Osteoblast (primary cell): Measurements from ENCODE around the gene PDE4B. TPM values are rescaled to one million over a fixed set of nuclear protein-coding genes. Genes with fewer than 3 reads are reported as not detected.

Experiments used
- DNase-seq: peaks from one replicate; pipeline ENCODE4 v3.0.0; 2011; ENCODE audit warnings: low spot score, mixed read lengths; ENCODE audit not compliant: insufficient read length; ENCODE audit errors: missing footprints
- H2AFZ ChIP-seq: 2 replicates; pipeline ENCODE4 v1.6.0; 2011; ENCODE audit warnings: mild to moderate bottlenecking, low read length
- H3K27ac ChIP-seq: 2 replicates; pipeline ENCODE4 v1.5.1; 2011; ENCODE audit warnings: mild to moderate bottlenecking, low read depth, low read length, moderate library complexity
- H3K27me3 ChIP-seq: 2 replicates; pipeline ENCODE4 v1.6.0; 2012; ENCODE audit warnings: mild to moderate bottlenecking, control low read depth, inconsistent platforms, low read length, moderate library complexity; ENCODE audit not compliant: insufficient read depth
- H3K36me3 ChIP-seq: 2 replicates; pipeline ENCODE4 v1.5.1; 2011; ENCODE audit warnings: mild to moderate bottlenecking, low read length, control low read depth, moderate library complexity; ENCODE audit not compliant: insufficient read depth
- H3K4me1 ChIP-seq: 2 replicates; pipeline ENCODE4 v1.5.1; 2011; ENCODE audit warnings: mild to moderate bottlenecking, low read length, control low read depth, moderate library complexity; ENCODE audit not compliant: insufficient read depth
- H3K4me2 ChIP-seq: 2 replicates; pipeline ENCODE4 v1.6.0; 2011; ENCODE audit warnings: mild to moderate bottlenecking, low read length; ENCODE audit not compliant: insufficient read depth
- H3K4me3 ChIP-seq: fragments of 200-600 bp; sonication (generic); 3 replicates; pipeline ENCODE4 v1.5.1; 2012; ENCODE audit warnings: mild to moderate bottlenecking, low read length, inconsistent platforms; ENCODE audit not compliant: insufficient read depth
- H3K79me2 ChIP-seq: 2 replicates; pipeline ENCODE4 v1.6.0; 2012; ENCODE audit warnings: mild to moderate bottlenecking, low read length, control low read depth, inconsistent platforms; ENCODE audit not compliant: insufficient read depth
- H3K9me3 ChIP-seq: 2 replicates; pipeline ENCODE4 v1.5.1; 2011; ENCODE audit warnings: low read depth, low read length, control low read depth
- H4K20me1 ChIP-seq: 2 replicates; pipeline ENCODE4 v1.6.0; 2012; ENCODE audit warnings: mild to moderate bottlenecking, low read length, control low read depth; ENCODE audit not compliant: insufficient read depth
- total RNA-seq: library from RNA; depleted of rRNA; stranded (reverse); fragments of >200 nt; gene quantifications from 2 replicates; pipeline ENCODE4 v1.2.3, GENCODE V29; 2012
- TF ChIP-seq, protein P1 (sequence below): IDR thresholded peaks from 2 replicates; pipeline ENCODE4 v1.5.1; 2011; ENCODE audit warnings: mild to moderate bottlenecking, low read depth, low read length, moderate library complexity; ENCODE audit errors: extremely low read depth

Gene PDE4B
- total RNA-seq, 1 donor: 21.4 TPM

DNA sequence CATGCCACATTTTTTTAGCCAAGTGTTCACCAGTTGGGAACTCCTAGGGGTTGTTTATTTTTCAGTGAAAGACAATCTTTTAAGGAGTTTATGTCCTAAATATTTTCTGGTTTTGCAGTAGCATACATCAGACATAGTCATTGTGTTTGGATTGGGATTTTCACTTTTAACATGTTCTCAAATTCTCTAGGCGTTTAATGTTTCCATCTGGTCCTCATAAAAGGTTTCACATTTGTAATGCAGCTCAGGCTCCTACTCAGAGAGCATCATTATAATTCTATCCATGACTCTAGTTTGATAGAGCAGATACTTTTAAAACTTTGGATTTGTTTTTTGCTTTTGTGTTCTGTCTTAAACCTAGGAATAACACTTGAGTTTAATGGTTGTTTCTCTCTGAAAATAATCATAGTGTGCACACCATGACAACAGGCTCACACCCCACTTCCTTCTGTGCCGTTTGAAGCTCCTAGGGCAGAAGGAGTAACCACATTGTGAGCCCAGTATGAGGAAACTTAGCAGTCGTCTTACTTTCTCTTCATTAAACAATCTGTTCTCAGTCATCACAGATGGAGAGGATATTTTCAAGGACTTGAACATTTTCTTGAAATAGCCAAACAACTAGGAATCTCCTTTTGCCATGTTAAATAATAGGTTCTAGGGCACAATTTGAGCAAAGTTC is 219.6 kb downstream of the PDE4B start:
- H3K36me3 ChIP-seq: no peaks in the 10 kb centered on the region
- no peak overlapping the region for H3K4me3 ChIP-seq
- TF ChIP-seq, protein P1, sequence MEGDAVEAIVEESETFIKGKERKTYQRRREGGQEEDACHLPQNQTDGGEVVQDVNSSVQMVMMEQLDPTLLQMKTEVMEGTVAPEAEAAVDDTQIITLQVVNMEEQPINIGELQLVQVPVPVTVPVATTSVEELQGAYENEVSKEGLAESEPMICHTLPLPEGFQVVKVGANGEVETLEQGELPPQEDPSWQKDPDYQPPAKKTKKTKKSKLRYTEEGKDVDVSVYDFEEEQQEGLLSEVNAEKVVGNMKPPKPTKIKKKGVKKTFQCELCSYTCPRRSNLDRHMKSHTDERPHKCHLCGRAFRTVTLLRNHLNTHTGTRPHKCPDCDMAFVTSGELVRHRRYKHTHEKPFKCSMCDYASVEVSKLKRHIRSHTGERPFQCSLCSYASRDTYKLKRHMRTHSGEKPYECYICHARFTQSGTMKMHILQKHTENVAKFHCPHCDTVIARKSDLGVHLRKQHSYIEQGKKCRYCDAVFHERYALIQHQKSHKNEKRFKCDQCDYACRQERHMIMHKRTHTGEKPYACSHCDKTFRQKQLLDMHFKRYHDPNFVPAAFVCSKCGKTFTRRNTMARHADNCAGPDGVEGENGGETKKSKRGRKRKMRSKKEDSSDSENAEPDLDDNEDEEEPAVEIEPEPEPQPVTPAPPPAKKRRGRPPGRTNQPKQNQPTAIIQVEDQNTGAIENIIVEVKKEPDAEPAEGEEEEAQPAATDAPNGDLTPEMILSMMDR: no peak
- H3K9me3 ChIP-seq: no peaks in the 10 kb centered on the region
- no peaks in the 10 kb centered on the region for H3K27me3 ChIP-seq
- H3K4me1 ChIP-seq: peaks cover 4% of the 10 kb centered on the region
- no peak for DNase-seq
- no peaks in the 10 kb centered on the region for H3K79me2 ChIP-seq
- peak overlapping the region; percentile 14 for H3K4me2 ChIP-seq
- H2AFZ ChIP-seq: no peak overlapping the region
- H4K20me1 ChIP-seq: peaks cover 5% of the 10 kb centered on the region
- no peak overlapping the region for H3K27ac ChIP-seq

DNA sequence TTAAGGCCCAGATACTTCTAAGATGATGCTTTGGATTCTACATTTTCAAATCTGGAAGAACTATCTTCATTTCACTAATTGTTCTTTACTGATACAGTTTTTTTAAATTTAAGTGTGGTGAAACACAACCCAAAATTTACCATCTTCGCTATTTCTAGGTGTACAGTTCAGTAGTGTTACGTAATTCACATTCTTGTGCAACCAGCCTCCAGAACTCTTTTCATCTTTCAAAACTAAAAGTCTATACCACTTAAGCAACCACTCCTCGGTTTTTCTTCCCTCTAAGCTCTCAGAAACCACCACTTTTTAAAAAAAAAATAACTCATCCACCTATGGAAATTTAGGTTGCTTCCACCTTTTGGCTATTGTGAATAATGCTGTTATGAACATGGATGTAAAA is 220.7 kb downstream of the PDE4B start:
- no peak for DNase-seq
- peaks cover 5% of the 10 kb centered on the region for H4K20me1 ChIP-seq
- no peak overlapping the region for H2AFZ ChIP-seq
- H3K27me3 ChIP-seq: no peaks in the 10 kb centered on the region
- no peak overlapping the region for H3K27ac ChIP-seq
- H3K9me3 ChIP-seq: no peaks in the 10 kb centered on the region
- H3K36me3 ChIP-seq: no peaks in the 10 kb centered on the region
- TF ChIP-seq, protein P1: no peak
- H3K79me2 ChIP-seq: no peaks in the 10 kb centered on the region
- H3K4me2 ChIP-seq: no peak overlapping the region
- H3K4me1 ChIP-seq: peaks cover 4% of the 10 kb centered on the region
- H3K4me3 ChIP-seq: no peak overlapping the region

DNA sequence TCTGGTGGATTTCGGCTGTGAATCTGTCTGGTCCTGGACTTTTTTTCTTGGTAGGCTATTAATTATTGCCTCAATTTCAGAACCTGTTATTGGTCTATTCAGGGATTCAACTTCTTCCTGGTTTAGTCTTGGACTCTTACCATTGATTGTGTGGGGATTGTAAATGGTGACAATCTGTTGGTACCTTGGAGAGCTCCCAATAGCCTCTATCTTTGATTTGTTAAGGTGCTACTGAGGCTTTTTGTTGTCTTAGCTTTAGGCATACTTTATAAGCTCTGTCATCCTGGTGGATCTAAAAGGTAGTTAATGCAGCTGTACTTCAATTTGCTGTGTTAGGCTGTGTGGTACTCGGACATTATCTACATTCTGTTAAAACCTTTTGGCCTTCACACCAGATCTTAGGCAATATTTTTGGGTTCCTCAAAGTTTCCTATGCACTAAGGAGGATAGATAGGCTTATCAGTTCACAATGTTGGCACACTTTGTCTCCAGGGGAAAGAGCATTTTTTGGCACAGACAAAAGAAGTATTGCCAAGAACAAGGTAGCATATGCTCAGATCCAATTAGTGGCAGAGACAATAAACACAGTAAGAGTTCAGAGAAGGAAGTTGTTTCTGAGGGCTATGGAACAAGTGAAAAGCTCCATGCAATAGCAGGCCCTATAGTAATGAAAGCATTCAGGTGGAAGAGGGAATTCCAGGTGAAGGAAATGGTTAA is 230.4 kb downstream of the PDE4B start:
- no peak overlapping the region for H2AFZ ChIP-seq
- H3K36me3 ChIP-seq: no peaks in the 10 kb centered on the region
- TF ChIP-seq, protein P1: no peak
- H3K27ac ChIP-seq: no peak overlapping the region
- DNase-seq: no peak
- H3K4me3 ChIP-seq: no peak overlapping the region
- peaks cover 5% of the 10 kb centered on the region for H4K20me1 ChIP-seq
- H3K4me1 ChIP-seq: no peaks in the 10 kb centered on the region
- H3K4me2 ChIP-seq: no peak overlapping the region
- no peaks in the 10 kb centered on the region for H3K9me3 ChIP-seq
- no peaks in the 10 kb centered on the region for H3K27me3 ChIP-seq
- H3K79me2 ChIP-seq: no peaks in the 10 kb centered on the region

DNA sequence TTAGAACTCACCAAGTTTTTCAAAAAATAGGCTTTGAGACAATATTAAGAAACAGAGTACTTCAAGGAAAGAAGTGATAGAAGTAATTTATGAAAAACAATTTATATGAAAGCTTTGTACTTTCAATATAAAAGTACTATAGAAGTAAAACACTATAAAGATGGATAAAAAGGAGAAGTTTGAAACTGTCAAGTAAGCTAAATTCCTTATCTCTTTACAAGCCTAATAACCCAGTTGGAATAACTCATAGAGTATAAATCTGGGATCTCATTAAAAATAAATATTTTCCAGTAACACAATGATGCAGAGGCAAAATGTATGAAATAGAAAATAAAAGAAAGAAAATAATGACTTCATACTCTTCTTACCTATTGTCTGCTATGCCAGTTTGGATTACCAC is 232.5 kb downstream of the PDE4B start:
- Histone ChIP-seq H3K4me1 (no peaks in the 10 kb centered on the region), H3K36me3 (no peaks in the 10 kb centered on the region), H4K20me1 (peaks cover 5% of the 10 kb centered on the region), H3K4me2 (no peak overlapping the region), H2AFZ (no peak overlapping the region), H3K27ac (no peak overlapping the region), H3K4me3 (no peak overlapping the region), H3K9me3 (peaks cover 1% of the 10 kb centered on the region), H3K27me3 (no peaks in the 10 kb centered on the region), H3K79me2 (no peaks in the 10 kb centered on the region)
- DNase-seq: no peak
- TF ChIP-seq, protein P1: no peak
